Skeletal muscle tissue (tissue), 4 donors: ENCODE results near the gene AIF1L. TPM values are rescaled to one million over a fixed set of nuclear protein-coding genes. Genes with fewer than 3 reads are reported as not detected.

Experiments used
- H3K27ac ChIP-seq: one replicate; pipeline ENCODE4 v1.7.0; 2013; ENCODE audit warnings: mild to moderate bottlenecking, low read depth, low read length, inconsistent platforms
- H3K27me3 ChIP-seq, 3 donors: one replicate each; pipeline ENCODE4 v1.7.0; 2013; ENCODE audit warnings: low read length in 3 of 3; ENCODE audit not compliant: control insufficient read depth in 3 of 3, insufficient read depth in 3 of 3
- H3K36me3 ChIP-seq, 3 donors: one replicate each; pipeline ENCODE4 v1.7.0; 2013; ENCODE audit warnings: low read length in 3 of 3; ENCODE audit not compliant: control insufficient read depth in 3 of 3, insufficient read depth in 3 of 3
- H3K4me1 ChIP-seq, 3 donors: one replicate each; pipeline ENCODE4 v1.7.0; 2013; ENCODE audit warnings: low read length in 3 of 3, mild to moderate bottlenecking in 3 of 3; ENCODE audit not compliant: control insufficient read depth in 3 of 3, insufficient read depth in 3 of 3
- H3K4me3 ChIP-seq, 3 donors: one replicate each; pipeline ENCODE4 v1.7.0; 2013; ENCODE audit warnings: low read length in 3 of 3
- H3K9ac ChIP-seq, 3 donors: one replicate each; pipeline ENCODE4 v1.7.0; 2013; ENCODE audit warnings: low read length in 3 of 3, mild to moderate bottlenecking in 3 of 3, moderate library complexity in 2 of 3, low read depth in 1 of 3
- H3K9me3 ChIP-seq, 3 donors: one replicate each; pipeline ENCODE4 v1.7.0; 2013; ENCODE audit warnings: low read length in 3 of 3; ENCODE audit not compliant: control insufficient read depth in 3 of 3
- total RNA-seq: library from RNA; depleted of rRNA; stranded (reverse); fragments of >200 nt; gene quantifications from one replicate; pipeline ENCODE4 v1.2.3, GENCODE V29; 2014
- donor health status: Osteomylitis.

The AIF1L gene
- total RNA-seq, 1 donor from 2014 or later: 12.0 TPM

DNA sequence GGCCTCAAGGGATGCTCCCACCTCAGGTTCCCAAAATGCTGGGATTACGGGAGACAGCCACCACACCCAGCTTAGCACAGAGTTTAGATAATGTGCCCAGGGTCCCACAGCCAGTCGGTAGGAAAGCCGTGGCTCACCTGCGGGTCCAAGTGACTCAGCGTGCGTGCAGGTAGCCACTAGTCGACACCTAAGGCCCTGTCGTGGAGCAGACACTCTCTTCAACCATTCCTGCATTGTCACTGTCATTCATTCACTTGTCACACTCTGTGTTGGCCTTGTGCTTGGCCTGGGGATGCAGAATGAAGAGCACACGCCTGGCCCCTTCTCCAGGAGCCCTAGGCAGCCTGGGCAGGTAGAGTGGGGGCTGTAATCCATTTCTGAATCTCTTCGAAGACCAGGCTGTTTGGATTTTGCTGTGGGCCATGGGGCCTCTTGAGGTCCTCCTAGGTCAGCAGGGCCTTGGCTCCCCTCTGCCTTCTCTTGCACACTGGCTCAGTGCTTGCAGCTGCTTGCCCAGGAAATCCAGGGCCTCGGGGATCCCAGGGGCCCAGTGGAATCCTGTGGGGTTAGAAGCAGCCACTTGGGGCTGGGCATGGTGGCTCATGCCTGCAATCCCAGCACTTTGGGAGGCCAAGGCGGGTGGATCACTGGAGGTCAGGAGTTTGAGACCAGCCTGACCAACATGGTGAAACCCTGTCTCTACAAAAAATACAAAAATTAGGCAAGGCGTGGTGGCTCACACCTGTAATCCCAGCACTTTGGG is 6.1 kb upstream of the AIF1L start:
- Histone ChIP-seq H3K9me3 (no peaks in the 10 kb centered on the region), H3K27ac (no peak overlapping the region), H3K27me3 (peaks cover 19 to 40% (median 21%) of the 10 kb centered on the region in 3 donors), H3K4me1 (no peaks in the 10 kb centered on the region), H3K4me3 (no peak overlapping the region), H3K9ac (no peak overlapping the region), H3K36me3 (no peaks in the 10 kb centered on the region)

DNA sequence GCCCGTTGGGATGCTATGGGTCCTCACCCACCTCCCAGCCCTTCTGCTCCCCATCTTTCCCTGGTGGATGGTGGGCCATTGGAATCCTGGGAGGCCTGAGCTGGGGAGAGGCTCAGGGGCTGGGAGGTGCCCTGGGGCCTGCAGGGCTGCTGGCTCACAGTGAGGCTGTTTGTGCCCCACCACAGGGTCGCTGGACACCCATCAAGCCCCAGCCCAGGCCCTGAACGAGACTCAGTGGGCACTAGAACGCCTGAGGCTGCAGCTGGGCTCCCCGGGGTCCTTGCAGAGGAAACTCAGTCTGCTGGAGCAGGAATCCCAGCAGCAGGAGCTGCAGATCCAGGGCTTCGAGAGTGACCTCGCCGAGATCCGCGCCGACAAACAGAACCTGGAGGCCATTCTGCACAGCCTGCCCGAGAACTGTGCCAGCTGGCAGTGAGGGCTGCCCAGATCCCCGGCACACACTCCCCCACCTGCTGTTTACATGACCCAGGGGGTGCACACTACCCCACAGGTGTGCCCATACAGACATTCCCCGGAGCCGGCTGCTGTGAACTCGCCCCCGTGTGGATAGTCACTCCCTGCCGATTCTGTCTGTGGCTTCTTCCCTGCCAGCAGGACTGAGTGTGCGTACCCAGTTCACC is 4.9 kb upstream of the AIF1L start:
- Histone ChIP-seq H3K9ac (no peak overlapping the region), H3K4me3 (no peak overlapping the region), H3K4me1 (peaks cover 3 to 5% (median 5%) of the 10 kb centered on the region in 3 donors), H3K36me3 (no peaks in the 10 kb centered on the region), H3K9me3 (no peaks in the 10 kb centered on the region), H3K27ac (no peak overlapping the region), H3K27me3 (peaks cover 23 to 45% (median 25%) of the 10 kb centered on the region in 3 donors)

DNA sequence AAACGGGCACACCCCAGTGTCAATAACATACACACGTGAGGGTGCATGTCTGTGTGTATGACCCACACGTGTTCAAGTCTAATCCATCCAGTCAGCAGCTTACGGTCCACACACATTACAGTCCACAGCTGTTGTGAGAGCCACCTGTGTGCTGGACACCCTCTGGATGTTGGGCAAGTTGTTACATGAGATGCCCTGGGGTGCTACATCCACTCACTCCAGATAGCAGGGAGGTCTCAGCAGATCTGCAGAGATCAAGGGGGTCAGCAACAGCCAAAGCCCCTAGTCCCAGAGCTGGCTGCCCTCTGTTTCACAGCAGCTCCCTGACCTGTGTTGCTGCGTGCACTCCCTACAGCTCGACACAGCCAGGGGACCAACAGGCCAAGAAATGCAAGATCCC is 4.3 kb upstream of the AIF1L start:
- Histone ChIP-seq H3K27me3 (peaks cover 29 to 49% (median 29%) of the 10 kb centered on the region in 3 donors), H3K4me1 (peaks cover 3 to 10% (median 8%) of the 10 kb centered on the region in 3 donors)

DNA sequence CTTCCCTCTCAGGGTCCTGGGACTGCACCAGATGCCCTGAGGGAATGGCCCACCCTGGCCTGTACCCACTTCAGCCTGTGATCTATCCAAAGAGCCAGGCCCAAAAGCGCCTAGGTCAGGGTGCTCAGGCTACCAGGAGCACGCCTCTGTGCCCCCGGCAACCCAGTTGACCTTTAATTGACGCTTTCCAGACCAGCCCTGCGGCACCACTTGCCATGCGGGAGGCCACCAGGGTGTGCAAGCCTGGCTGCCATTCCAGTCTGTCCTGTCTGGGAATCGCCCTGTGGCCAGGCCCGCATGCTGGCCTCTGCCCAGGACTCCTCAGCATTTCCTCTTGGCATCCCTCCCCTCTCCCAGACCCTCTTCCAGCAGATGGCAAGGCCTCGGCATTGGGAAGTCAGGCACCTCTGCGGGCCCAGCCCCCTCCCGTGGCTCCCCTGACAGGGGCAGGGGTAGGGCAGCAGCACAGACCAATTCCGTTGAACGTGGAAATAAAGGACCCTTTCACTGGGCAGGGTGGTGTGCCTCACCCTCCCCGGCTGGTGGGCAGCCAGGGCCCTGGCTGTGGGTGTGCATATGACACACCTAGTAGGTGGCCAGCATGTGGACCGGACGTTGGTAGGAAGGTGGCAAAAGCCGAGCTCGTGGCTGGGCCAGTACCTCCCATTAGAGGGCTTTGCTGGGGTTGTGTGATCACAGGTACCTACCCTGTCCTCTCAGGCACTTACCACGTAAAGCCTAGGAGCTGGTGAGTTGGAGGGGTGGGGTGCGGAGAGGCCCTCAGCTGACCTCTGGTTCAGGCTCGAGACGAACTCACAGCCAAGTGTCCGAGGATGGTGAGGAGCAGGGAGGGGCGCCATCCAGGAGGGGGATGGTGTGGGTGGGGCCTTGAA is 3.5 kb upstream of the AIF1L start:
- H3K36me3 ChIP-seq: no peaks in the 10 kb centered on the region
- no peak overlapping the region for H3K9ac ChIP-seq
- peaks cover 36 to 52% (median 36%) of the 10 kb centered on the region in 3 donors for H3K27me3 ChIP-seq
- peaks cover 7 to 11% (median 9%) of the 10 kb centered on the region in 3 donors for H3K4me1 ChIP-seq
- no peak overlapping the region for H3K4me3 ChIP-seq
- H3K27ac ChIP-seq: no peak overlapping the region
- H3K9me3 ChIP-seq: no peaks in the 10 kb centered on the region

More for the DNA sequence above, 4.3 kb upstream of the AIF1L start:
- Histone ChIP-seq H3K27ac (no peak overlapping the region), H3K4me3 (no peak overlapping the region), H3K9ac (no peak overlapping the region), H3K36me3 (no peaks in the 10 kb centered on the region), H3K9me3 (no peaks in the 10 kb centered on the region)

DNA sequence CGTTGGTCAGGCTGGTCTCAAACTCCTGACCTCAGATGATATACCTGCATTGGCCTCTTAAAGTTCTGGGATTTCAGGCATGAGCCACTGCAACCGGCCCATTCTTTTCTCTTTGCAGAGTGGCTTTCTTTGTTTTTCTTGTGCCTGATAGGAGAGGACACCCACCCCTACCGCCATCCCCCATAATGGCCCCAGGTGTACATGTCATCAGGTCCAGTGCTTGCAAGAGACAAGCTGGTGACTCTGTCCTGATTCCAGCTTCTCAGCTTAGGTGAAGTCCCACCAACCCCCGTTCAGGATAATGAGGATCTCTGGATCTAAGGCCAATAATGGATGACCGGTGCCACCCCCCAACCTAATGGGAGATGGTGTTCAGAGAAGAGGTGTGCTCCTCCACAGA is 2.3 kb upstream of the AIF1L start:
- Histone ChIP-seq H3K27ac (no peak overlapping the region), H3K36me3 (no peaks in the 10 kb centered on the region), H3K4me1 (peaks cover 11 to 17% (median 14%) of the 10 kb centered on the region in 3 donors), H3K4me3 (no peak overlapping the region), H3K9ac (no peak overlapping the region), H3K27me3 (peaks cover 48 to 58% (median 49%) of the 10 kb centered on the region in 3 donors), H3K9me3 (no peaks in the 10 kb centered on the region)

DNA sequence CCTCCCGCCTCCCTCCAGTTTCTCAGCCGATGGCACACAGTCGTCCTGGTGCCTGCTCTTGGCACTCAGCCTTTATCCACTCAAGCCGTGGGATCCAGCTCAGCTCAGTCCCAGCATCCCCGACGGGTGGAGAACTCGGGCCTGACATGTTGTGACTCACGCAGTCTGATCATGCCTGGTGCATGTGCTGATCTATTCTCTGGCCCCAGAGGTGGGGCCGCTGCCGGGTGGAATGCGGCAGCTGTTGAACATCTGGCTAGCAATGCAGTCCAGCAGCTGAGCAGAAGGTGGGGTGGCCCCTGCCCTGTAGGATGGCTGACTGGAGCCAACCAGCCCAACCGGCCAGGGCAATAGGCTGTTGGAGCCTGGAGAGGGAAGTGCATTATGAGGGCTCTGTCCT is 1.7 kb upstream of the AIF1L start:
- Histone ChIP-seq H3K36me3 (no peaks in the 10 kb centered on the region), H3K27me3 (peaks cover 50 to 61% (median 51%) of the 10 kb centered on the region in 3 donors), H3K9me3 (no peaks in the 10 kb centered on the region), H3K4me1 (peaks cover 11 to 18% (median 17%) of the 10 kb centered on the region in 3 donors), H3K27ac (no peak overlapping the region), H3K4me3 (no peak overlapping the region), H3K9ac (no peak overlapping the region)

DNA sequence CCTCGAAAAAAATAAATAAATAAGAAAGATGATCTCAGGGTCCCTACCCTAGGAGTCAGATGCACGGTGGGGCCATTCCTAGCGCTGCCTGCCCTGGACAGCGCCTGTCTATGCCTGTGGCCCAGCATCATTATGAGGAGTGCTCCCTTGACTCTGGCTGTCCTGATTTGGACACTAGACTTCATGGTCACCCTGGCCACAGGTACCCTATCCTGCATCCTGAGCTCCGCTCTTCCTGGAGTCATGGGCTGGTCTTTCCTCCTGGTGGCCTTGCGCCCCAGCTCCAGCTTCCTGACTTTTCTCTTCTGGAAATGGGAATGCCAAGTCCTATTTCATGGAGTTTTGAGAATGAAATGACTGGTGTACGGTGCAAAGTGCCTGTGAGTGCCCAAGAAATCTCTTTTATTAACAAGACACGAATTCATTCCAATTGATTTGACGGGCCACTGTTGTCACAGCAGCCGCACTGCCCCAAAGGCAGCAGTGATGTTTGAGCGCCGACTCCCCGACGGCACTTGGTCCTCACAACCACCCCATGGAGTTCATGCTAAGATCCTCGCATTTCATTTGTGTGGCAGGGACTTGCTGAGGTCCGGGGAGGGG is 564 bp upstream of the AIF1L start:
- no peaks in the 10 kb centered on the region for H3K9me3 ChIP-seq
- H3K4me1 ChIP-seq: peaks cover 11 to 18% (median 17%) of the 10 kb centered on the region in 3 donors
- peak overlapping the region in 2 of 3 donors; percentile 6 to 48 for H3K4me3 ChIP-seq
- H3K9ac ChIP-seq: peak overlapping the region in 1 of 3 donors; percentile 25
- no peaks in the 10 kb centered on the region for H3K36me3 ChIP-seq
- H3K27me3 ChIP-seq: peaks cover 51 to 66% (median 52%) of the 10 kb centered on the region in 3 donors
- no peak overlapping the region for H3K27ac ChIP-seq

DNA sequence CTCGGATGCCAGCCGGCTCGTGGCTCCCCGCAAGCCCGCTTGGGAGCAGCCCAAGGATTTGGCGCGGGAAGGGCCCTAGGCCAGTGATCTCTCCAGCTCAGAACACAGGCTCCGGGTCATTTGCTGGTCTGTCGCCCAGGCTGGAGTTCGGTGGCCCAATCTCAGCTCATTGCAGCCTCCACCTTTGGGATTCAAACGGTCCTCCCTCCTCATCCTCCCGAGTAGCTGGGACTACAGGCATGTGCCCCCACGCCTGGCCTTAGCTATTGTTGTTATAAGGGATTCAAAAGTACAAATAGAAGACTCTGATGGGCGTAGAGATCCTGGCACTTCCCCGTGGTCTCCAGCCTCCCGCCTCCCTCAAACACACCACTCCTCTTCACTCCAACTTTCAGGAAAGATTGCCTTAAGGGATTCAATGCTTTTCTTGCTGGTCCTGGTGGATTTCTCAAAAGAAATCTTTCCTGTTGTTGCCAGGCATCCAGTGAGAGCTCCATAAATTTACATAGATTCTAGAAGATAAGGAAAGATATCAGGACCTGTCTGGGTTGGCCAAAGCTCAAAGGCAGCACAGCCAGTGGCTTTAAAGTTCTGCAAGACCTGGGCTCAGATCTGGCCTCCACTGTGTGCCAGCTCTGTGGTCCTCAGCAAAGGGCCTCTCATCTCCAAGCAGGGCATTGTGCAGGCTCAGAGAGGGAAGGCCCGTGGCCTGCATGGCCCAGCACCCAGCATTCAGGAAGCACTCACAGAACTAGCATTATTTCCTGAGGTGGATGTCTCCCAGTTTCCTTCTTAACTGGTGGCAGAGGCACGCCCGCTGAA is 1.0 kb downstream of the AIF1L start:
- peaks cover 46 to 57% (median 51%) of the 10 kb centered on the region in 3 donors for H3K27me3 ChIP-seq
- H3K4me1 ChIP-seq: peaks cover 11 to 25% (median 17%) of the 10 kb centered on the region in 3 donors
- H3K4me3 ChIP-seq: peak overlapping the region; percentile 47 to 63 (median 54)
- H3K9ac ChIP-seq: peak overlapping the region in 1 of 3 donors; percentile 62
- no peaks in the 10 kb centered on the region for H3K9me3 ChIP-seq
- no peak overlapping the region for H3K27ac ChIP-seq
- H3K36me3 ChIP-seq: no peaks in the 10 kb centered on the region

DNA sequence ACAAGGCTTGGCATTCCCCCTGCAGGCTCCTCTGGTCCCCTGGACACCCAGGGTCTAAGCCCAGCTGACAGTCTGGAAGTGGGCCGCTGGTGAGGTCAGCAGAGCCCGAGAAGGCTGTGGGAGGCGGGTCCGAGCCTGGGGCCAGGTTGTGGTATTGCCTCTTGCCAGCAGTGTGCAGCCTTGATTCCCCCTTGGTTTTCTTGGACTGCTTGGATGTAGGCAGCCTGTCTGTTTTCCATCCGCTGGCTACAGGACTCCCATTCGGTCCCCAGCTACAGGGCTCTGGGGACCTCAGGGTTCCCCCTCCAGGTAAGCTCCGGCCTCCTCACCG is 1.6 kb downstream of the AIF1L start:
- Histone ChIP-seq H3K9ac (peak overlapping the region in 1 of 3 donors; percentile 62), H3K9me3 (no peaks in the 10 kb centered on the region), H3K4me1 (peaks cover 13 to 29% (median 17%) of the 10 kb centered on the region in 3 donors), H3K27me3 (peaks cover 46 to 52% (median 49%) of the 10 kb centered on the region in 3 donors), H3K36me3 (no peaks in the 10 kb centered on the region), H3K4me3 (peak overlapping the region in 2 of 3 donors; percentile 54 to 63), H3K27ac (no peak overlapping the region)
